Breast epithelium (tissue), 3 donors: Measurements from ENCODE around the gene MFSD11.

Experiments
- POLR2A ChIP-seq: fragments of 450-650 bp; IDR thresholded peaks from one replicate; pipeline ENCODE4 v1.6.1; 2016; ENCODE audit warnings: antibody characterized with exemption, mild to moderate bottlenecking, moderate library complexity
- TF ChIP-seq, protein P1 (sequence below), 3 donors: fragments of 450-650 bp; IDR thresholded peaks; one replicate each; pipeline ENCODE4 v1.5.1; 2016 to 2017; ENCODE audit warnings: antibody characterized with exemption in 3 of 3, mild to moderate bottlenecking in 3 of 3, moderate library complexity in 3 of 3

GRCh38 chr17:76701471-76701967 lies 36.4 kb upstream of the MFSD11 start:
- TF ChIP-seq, protein P1, sequence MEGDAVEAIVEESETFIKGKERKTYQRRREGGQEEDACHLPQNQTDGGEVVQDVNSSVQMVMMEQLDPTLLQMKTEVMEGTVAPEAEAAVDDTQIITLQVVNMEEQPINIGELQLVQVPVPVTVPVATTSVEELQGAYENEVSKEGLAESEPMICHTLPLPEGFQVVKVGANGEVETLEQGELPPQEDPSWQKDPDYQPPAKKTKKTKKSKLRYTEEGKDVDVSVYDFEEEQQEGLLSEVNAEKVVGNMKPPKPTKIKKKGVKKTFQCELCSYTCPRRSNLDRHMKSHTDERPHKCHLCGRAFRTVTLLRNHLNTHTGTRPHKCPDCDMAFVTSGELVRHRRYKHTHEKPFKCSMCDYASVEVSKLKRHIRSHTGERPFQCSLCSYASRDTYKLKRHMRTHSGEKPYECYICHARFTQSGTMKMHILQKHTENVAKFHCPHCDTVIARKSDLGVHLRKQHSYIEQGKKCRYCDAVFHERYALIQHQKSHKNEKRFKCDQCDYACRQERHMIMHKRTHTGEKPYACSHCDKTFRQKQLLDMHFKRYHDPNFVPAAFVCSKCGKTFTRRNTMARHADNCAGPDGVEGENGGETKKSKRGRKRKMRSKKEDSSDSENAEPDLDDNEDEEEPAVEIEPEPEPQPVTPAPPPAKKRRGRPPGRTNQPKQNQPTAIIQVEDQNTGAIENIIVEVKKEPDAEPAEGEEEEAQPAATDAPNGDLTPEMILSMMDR (IDR thresholded peaks at IDR 0.05), result no peak
- TF ChIP-seq POLR2A, result no peak
